NCI-H1694 treated with DMSO at 0.1 percent for 48 hours (cell line): ENCODE results near the gene TBC1D32.
"Not testable (repeated sequence)": the region's sequence is repeated elsewhere in the genome, so short reads cannot be mapped to it uniquely, and the experiment has no call there.

ENCODE experiments used
- DNase-seq: peaks from one replicate; lab custom pipeline; 2025; lab: John Stamatoyannopoulos, UW

TBC1D32 gene

DNA sequence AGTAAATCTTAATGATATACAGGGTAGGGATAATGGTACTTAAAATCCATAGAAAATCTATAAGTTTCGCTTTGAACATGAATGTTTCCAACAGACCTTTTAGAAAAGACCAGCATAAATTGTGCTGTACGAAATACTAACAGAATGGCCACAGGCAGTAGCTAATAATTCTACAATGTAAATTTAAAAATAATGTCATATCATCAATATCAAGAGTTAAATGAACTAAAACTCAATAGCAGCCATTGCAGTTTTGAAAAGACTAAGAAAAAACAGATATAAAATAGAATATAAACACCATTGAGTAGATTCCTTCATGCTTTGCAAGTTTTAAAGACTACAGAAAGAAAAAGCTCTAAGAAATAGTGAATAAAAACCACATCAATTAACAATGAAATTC, 14.7 kb downstream of the TBC1D32 start:
- DNase-seq = no peak

DNA sequence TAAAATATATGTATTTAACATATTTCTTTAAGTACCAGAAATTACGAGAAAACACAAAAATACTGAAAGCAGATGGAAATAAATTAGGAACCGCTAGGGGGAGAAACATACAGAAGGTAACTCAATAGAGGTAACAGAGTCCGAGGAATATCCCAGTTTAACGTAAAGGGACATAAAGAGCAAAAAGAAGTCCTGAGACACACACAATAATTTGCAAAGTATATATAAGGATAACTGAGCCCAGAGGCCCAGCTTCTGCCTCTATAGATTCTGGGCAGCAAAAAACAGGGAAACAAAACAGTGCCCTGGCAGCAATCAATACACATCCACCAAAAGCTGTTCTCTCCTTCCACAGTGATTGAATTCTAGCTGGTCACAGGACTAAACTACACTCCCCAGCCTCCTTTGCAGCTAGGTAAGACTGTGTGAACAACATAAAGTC, 15.1 kb downstream of the TBC1D32 start:
- DNase-seq = peak; percentile 1

DNA sequence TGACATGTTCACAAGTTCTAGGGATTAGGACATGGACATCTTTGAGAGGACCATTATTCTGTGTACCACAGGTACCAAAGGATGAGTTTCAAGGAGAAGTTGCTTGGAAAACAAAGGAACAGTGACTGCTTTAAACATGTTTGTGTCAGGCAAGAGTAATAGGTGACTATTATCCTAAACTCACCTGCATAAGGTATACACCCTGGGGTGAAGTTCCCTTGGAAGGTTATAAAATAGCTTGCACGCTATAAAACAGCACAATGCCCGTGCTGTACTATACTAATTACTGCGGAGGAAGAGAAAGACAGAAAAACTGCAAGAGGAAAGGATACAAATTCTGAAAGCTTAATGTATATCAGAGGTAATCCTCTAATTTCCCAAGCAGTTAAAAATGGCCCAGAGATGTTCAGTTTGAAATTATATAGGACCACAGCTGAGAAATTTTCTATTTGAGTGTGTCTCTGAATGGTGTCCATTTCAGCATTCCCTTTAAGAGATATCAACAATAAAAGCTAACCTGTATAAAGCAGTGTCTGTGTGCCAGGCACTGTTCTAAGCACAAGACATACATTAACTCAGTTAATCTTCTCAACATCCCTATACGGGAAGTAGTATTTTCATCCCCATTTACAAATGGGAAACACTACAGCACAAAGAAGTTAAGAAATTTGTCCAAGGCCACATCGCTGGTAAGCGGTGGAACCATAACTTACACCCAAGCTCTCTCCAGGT, 19.7 kb downstream of the TBC1D32 start:
- DNase-seq = no peak

DNA sequence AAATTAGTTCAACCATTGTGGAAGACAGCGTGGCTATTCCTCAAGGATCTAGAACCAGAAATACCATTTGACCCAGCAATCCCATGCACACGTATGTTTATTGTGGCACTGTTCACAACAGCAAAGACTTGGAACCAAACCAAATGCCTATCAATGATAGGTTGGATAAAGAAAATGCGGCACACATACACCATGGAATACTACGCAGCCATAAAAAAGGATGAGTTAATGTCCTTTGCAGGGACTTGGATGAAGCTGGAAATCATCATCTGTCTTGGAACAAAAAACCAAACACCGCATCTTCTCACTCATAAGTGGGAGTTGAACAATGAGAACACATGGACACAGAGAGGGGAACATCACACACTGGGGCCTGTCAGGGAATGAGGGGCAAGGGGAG, 22.5 kb downstream of the TBC1D32 start:
- DNase-seq = not testable (repeated sequence)

DNA sequence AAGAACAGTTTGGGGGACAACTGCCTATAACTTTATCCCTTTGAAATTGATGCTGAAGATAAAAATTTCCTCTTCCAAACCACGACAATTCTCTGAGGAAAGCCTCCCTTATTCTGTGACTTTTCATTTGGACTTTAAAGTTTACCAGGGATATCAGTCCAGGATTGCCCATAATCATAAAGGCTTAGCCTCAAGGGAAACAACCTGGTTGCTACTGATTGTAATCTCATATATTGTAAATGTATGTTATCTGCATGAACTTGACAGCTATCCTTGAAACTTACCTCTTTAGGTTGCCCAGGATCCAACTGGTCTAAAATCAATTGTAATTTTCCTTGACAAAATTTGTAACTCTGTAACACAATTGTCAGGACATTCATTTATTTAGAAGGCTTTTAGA, 23.8 kb downstream of the TBC1D32 start:
- DNase-seq = no peak

DNA sequence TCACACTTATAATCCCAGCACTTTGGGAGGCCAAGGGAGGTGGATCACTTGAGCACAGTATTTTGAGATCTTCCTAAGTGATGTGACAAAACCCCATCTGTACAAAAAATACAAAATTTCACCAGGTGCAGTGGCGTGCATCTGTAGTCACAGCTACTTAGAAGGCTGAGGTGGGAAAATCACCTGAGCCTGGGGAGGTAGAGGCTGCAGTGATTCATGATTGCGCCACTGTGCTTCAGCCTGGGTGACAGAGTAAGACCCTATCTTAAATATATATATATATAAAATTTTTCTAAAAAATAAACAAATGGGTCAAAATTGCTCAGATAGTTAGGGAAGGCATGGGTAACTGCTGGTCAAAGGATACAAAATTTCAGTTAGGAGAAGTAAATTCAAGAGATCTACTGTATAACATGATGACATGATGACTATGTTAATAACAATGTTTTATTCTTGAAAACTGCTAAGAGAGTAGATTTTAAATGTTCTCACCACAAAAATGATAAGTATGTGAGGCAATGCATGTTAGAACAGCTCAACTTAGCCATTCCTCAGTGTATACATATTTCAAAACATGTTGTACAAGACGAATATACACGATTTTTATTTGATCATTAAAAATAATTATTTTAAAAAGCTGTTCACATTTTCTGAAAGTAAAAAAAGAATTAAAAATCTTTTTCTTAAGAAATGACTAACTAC, 24.4 kb downstream of the TBC1D32 start:
- no peak for DNase-seq

DNA sequence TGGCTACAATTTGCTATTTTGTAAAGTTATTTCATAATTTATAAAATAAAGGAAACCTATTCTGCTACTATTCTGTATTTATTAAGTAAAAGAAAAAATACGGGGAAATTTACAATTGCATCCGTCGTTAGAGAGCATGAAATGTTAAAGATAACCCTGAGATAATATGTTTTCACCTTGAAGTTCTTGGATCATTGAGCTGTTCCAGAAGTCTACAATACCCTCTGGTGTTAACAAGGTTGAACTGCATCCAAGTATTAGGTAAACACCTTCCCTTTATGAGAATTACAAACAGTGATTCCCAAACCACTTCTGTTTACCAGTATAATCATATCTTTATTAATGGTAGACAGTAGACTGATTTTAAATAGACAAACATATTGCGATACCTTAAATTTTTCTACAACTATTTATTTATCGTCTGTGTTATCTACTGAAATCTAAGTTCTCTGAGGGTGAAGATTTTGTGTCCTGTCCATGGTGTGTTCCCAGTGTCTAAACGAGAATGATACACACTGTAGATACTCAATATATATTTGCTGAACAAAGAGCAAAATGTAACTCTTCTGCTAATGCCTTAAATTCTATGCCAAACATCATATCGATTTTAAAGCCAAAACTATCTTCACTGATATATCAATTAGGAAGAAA, 28.2 kb downstream of the TBC1D32 start:
- peak; percentile 18 for DNase-seq

DNA sequence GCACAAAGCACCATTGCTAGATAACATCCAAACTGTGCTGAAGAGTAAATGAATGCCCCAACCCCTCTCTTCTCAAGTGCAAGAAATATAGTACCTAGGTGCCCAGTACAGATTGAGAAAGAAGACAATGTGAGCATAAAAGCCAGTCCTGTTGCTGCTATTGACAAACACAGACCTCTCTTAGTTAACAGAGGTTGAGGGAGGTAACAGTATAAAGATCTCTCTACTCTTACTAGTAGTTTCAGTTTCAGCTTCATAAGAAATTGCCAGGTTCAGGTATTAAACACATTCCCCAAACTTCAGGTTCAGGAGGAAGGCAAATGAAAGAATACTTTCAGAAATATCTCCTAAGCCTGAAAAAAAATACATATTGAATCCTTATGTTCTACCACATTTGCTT, 31.4 kb downstream of the TBC1D32 start:
- no peak for DNase-seq

DNA sequence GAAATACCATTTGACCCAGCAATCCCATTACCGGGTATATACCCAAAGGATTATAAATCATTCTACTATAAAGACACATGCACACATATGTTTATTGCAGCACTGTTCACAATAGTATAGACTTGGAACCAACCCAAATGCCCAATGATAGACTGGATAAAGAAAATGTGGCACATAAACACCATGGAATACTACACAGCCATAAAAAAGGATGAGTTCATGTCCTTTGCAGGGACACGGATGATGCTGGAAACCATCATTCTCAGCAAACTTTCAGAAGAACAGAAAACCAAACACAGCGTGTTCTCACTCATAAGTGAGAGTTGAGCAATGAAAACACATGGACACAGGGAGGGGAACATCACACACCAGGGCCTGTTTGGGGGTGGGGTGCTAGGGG, 33.1 kb downstream of the TBC1D32 start:
- DNase-seq = not testable (repeated sequence)

DNA sequence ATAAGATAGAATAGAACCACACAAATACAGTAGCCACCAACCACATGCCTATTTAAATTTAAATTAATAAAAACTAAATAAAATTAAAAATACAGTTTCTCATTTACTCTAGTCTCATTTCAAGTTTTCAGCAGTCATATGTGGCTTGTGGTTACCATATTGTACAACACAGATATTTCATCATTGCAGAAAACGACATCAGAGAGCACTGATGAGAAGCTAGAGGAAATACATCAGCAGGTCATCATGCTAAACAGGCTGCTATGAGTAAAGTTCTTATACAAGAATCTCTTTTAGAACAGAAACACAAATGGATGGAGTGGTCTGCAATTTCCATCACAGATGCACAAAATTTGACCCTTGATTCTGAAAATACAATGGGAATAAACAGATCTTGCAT, 36.6 kb downstream of the TBC1D32 start:
- DNase-seq = no peak

DNA sequence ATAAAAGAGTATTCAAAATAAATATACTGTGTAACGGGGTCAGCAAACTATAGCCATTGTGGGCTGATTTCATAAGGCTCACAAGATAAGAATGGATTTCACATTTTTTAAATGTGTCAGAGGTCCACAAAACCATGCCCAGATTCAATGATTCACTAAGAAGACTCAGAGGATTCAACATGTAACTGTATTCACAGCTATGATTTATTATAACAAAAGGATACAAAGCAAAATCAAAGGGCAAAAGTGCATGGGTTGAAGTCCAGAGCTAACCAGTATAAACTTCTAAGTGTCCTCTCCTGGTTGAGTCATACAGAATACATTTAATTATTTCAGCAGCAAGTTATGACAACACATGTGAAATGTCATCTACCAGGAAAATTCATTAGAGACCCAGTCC, 49.2 kb downstream of the TBC1D32 start:
- DNase-seq = no peak

DNA sequence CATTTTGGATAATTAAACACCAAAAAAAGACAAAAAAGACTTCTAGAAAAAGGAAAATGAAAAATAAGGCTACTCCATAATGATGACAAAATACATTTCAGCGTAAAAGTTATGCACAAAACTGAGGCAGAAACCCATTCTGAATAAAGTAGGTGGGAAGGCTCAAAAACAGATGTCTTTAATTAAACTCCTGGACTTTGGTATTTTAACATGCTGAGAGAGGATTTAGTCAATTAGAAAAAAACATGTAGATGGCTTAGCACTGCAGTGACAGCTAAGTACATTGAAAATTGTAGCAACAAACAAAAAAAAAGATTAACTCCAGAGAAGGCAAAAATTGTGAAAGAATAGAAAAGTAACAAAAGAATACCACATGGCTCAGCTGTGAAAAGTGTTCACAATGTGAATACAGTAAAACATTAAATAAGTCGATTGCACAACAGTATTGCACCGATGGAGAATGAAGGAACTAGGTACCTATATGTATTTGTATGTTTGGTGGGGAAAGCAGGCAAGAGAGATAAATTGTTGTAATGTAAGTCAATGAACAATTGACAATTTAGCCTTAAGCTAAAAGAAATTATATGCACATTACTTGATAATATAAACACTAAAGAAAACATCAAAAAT, 59.5 kb downstream of the TBC1D32 start:
- no peak for DNase-seq

DNA sequence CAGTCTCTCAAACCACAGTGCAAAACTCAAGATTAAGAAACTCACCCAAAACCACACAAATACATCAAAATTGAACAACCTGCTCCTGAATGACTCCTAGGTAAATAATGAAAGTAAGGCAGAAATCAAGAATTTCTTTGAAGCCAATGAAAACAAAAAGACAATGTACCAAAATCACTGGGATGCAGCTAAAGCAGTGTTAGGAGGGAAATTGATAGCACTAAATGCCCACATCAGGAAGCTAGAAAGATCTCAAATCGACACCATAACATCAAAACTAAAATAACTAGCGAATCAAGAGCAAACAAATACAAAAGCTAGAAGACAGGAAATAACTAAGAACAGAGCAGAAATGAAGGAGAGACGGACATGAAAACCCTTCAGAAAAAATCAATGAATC, 70.5 kb downstream of the TBC1D32 start:
- no peak for DNase-seq

DNA sequence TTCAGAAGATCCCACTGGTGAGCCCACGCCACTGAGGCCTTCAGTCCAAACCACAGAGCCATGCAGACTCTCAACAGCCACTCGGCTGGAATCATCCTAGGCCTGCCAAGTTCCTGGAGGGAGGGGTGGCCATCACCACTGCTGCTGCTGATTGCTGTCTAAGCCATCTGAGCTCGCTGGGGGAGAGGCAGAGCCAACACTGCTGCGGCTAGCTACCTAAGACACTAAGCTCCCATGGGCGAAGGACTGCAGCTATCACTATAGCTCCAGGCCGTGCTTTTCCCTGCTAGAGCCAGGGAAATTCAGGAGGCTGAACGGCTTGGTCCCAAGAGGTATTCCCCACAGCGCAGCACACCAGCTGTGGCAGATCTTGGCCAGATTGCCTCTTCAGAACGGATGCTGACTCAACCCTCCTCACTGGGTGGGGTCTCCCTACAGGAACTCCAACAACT, 73.6 kb downstream of the TBC1D32 start:
- DNase-seq = no peak

DNA sequence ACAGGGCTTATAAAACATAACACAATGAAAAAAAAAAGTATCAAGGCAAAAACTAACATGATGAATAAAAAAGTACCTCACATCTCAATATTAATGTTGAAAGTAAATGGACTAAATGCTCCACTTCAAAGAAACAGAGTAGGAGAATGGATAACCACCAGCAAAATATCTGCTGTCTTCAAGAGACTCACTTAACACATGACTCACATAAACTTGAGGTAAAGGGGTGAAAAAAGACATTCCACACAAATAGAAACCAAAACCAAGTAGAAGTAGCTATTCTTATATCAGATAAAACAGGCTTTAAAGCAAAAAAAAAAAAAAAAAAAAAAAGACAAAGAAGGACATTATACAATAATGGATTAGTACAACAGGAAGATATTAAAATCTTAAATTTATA, 86.9 kb downstream of the TBC1D32 start:
- no peak for DNase-seq

DNA sequence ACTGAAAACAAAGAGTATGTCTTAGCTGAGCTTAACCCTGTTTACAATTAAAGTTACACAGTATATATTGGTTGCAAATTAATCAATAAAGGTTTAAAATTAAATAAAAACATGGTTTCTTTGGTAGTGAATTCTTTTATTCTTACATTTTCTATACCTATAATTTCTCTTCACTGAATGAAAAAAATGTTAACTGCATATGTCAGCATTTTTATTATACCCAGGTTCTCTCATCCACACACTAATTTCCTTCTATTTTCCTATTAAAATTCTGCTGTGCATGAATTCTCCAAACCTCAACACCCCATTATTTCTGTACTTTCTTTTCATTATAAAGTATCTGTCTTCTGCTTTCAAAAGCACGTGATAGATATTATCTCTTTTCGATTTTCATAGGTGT, 91.9 kb downstream of the TBC1D32 start:
- no peak for DNase-seq

DNA sequence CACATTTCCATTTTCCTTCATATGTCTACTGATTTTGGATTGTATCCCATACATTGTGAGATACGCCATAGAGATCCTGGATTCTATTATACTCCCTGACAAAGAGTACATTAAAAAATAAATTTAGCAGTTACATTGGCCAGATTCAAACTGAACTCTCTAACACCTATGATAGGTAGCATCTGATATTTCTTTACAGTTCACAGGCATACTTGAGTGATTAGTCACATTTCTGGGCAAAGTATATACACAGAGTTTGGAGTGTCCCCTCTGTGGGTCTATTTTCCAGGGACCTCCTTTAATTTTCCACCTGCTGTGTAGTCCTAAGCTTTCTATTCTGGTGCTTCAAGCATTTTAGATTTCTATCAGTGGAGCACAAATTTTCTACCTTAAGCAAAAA, 96.4 kb downstream of the TBC1D32 start:
- DNase-seq = no peak

DNA sequence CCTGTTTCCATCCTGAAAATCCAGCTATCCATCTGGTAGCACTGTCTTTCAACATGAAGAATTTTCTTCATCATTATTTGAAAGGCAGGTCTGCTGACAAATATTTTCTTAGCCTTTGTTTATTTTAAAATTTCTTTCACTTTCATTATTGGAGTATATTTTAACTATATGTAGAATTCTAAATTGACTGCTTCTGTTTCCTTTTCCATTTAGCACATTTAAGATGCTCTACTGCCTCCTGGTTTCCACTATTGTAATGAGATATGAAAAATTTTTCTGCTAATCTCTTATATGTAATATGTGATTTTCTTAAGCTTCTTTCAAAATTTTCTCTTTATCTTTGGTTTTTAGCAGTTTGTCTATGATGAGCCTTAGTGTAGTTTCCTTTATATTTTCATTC, 97.3 kb downstream of the TBC1D32 start:
- DNase-seq = no peak

DNA sequence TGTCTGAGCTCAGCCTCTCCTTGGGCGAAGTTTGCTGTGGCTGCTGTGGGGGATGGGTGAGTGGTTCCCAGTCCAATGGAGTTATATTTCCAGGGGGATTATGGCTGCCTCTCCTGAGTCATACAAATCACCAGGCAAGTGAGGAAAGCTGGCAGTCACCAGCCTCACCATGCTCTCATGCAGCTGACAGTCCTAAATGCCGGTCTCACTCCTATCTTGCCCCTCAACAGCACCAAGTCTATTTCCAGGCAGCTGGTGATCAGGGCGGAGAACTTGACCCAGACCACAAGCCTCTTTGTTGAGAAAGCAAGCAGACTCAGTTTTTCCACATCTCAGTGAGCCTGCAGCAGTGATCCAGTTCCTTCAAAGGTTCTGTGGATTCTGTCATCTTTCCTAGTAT, 98.9 kb downstream of the TBC1D32 start:
- DNase-seq = no peak

DNA sequence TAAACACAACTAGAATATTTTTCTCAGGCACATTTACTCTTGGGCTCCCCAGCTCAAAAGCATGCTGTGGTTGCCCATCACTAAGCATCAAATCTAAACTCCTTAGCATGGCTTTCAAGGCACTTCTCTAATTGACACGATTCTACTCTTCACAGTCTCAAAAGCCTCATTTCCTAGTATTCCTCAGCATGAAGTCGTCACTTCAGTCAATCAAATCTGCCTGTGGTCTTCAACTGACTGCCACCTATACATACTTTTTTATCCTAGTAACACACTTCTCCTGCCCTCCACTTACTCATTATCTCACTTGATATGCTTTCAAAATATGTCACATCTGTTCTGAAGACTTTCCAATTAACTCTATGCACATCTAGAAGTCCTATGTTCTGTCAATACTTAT, 110.3 kb downstream of the TBC1D32 start:
- DNase-seq = no peak

DNA sequence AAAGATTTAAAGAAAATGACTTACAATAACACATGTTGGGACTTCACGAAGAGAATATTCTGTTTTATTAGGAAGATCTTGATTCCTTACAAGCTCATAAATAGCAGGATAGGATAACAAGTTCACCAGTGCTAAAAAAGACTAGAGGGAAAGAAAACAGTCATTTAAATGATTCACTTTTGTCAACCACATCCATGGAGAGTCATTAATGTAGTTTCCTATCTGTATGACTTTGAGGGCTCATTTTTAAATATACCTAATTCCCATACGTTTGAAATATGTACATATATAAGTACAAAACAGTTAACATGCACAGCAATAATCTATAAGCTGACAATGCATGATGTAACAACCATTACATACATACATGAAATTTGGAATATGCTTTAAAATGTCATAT, 111.1 kb downstream of the TBC1D32 start:
- DNase-seq = no peak

DNA sequence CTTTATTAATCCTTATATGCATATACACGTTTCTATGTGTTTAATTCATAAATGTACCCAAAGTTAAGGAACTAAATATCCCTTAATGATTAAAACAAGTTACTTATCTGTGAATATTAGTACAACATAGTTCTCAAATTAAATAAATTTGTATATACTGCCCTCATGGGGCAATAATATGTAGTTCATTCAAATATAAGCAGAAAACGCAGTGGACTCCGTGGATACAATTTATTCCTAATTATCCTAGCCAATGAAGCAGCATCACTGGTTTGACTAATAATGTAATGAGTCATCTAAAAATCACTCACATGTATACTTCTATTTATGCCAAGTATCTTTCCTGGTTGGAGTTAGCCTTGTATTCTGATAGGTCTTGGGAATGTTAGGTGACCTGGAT, 111.6 kb downstream of the TBC1D32 start:
- no peak for DNase-seq

DNA sequence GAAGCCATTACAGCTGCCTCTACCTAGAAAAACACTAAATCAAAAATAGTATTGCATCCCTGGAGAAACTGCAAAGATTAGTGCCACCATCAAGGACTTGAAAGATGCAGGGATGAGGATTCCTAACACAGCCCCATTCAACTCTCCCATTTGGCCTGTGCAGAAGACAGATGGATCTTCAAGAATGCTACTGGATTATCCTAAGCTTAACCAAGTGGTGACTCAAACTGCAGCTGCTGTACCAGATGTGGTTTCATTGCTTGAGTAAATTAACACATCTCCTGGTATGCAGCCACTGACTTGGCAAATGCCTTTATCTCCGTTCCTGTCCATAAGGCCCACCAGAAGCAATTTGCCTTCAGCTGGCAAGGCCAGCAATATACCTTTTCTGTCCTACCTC, 117.4 kb downstream of the TBC1D32 start:
- no peak for DNase-seq
